ENCODE measurements around the gene PCSK4. TPM values are rescaled to one million over a fixed set of nuclear protein-coding genes. Genes with fewer than 3 reads are reported as not detected.

The PCSK4 gene
- total RNA-seq, 5 donors from 2014 or later (not counting 1 experiment from before 2014, with no cell fraction given): 5.2 to 9.8 (median 5.6) TPM

DNA sequence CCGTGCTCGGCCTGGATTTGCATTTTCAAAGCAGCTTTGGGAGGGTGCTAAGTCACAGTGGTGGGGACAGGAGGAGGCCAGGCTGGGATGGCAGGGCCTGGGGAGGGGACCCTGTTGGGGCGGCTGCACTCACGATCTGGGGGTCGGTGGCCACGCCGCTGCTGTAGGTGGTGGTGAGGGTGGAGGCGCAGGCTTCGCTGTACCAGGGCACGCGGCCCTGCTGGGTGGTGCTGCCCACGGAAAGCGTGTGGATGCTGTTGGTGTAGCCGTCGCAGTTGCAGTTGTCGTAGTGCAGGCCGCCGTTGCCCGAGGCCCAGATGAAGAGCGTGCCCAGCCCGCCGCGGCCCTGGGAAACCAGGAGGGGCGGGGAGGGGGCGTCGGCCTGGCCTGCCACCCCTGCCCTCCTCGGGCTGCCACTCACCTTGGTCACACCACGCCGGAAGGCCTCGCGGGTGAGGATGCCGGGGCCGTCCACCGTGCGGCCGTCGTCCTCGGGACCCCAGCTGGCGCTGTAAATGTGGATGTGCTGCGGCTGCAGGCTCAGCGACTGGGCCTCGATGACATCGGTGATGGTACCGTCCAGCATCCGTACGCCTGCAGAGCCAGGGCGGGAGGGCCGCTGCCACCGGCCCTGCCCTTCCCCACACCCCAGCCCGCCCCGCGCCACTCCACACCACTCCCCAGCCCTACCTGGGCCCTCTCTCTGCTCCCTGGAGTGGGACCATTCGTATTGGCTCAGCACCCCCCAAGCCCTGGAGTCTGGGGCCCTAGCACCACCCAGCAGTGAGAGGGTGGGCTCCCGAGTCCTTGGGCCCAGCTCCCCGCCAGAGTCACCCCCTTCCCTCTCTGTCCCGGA is 3.2 kb downstream of the PCSK4 start:
- CTCF ChIA-PET: no interaction called here
- H3K27me3 Mint-ChIP-seq: no peaks in the 10 kb centered on the region
- POLR2A ChIA-PET: no interaction called here

DNA sequence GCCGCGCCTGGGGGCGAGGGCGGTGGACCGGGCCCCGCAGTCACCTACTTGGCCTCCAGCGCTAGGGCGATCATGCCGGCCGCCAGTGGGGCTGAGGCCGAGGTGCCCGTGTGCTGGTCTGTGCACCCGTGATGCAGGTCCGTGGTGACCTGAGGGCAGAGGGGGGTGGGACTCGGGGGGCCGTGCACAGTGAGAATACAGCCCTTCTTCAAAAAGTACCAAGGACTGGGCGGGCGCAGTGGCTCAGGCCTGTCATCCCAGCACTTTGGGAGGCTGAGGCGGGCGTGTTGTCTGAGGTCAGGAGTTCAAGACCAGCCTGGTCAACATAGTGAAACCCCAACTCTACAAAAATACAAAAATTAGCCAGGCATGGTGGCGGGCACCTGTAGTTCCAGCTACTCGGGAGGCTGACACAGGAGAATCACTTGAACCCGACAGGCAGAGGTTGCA is 6.1 kb downstream of the PCSK4 start:
- no peak for DNase-seq
- H3K27ac Mint-ChIP-seq: no peak overlapping the region
- ATAC-seq (replicated peaks in 1 of 4): no peak
- POLR2A ChIA-PET: no interaction called here
- Histone ChIP-seq H3K36me3 (ENCODE audit: control insufficient read depth in 2 of 2, extremely low read depth in 1 of 2, insufficient read depth in 1 of 2, low read length in 1 of 2) (no peaks in the 10 kb centered on the region), H3K9me3 (no peaks in the 10 kb centered on the region), H3K4me1 (ENCODE audit: control insufficient read depth in 1 of 2, extremely low read depth in 1 of 2, insufficient read depth in 2 of 2, low read length in 2 of 2) (peaks cover 0 to 6% of the 10 kb centered on the region in 2 experiments), H3K27ac (ENCODE audit: low read length) (no peak overlapping the region), H3K4me3 (ENCODE audit: control insufficient read depth in 1 of 2, extremely low read depth in 1 of 2, low read length in 1 of 2) (no peak overlapping the region), H3K27me3 (replicated peaks in 1 of 2; ENCODE audit: control insufficient read depth in 2 of 2, extremely low read depth in 1 of 2, insufficient read depth in 2 of 2, low read length in 1 of 2) (no peaks in the 10 kb centered on the region)
- H3K4me1 Mint-ChIP-seq: peaks cover 4 to 6% (median 4%) of the 10 kb centered on the region in 3 donors
- CTCF ChIA-PET: no interaction called here
- WGBS (ENCODE audit: insufficient coverage): 93% methylated on average over 22 of the region's 23 CpGs
- no peaks in the 10 kb centered on the region for H3K27me3 Mint-ChIP-seq
- no peaks in the 10 kb centered on the region for H3K36me3 Mint-ChIP-seq
- H3K4me3 Mint-ChIP-seq: no peak overlapping the region
- H3K9me3 Mint-ChIP-seq: no peaks in the 10 kb centered on the region

More for the DNA sequence above, 3.2 kb downstream of the PCSK4 start:
- no peaks in the 10 kb centered on the region for H3K36me3 Mint-ChIP-seq
- no peak overlapping the region for H3K27ac Mint-ChIP-seq
- Histone ChIP-seq H3K27me3 (replicated peaks in 1 of 2; ENCODE audit: control insufficient read depth in 2 of 2, extremely low read depth in 1 of 2, insufficient read depth in 2 of 2, low read length in 1 of 2) (peaks cover 0 to 8% of the 10 kb centered on the region in 2 experiments), H3K9me3 (no peaks in the 10 kb centered on the region), H3K36me3 (ENCODE audit: control insufficient read depth in 2 of 2, extremely low read depth in 1 of 2, insufficient read depth in 1 of 2, low read length in 1 of 2) (no peaks in the 10 kb centered on the region), H3K27ac (ENCODE audit: low read length) (no peak overlapping the region), H3K4me3 (ENCODE audit: control insufficient read depth in 1 of 2, extremely low read depth in 1 of 2, low read length in 1 of 2) (no peak overlapping the region), H3K4me1 (ENCODE audit: control insufficient read depth in 1 of 2, extremely low read depth in 1 of 2, insufficient read depth in 2 of 2, low read length in 2 of 2) (peaks cover 0 to 22% of the 10 kb centered on the region in 2 experiments)
- H3K4me1 Mint-ChIP-seq: peaks cover 10 to 14% (median 11%) of the 10 kb centered on the region in 3 donors
- no peak for ATAC-seq (replicated peaks in 1 of 4)
- 96% methylated on average over 44 of the region's 56 CpGs for WGBS (ENCODE audit: insufficient coverage)
- no peak for DNase-seq
- H3K9me3 Mint-ChIP-seq: no peaks in the 10 kb centered on the region
- H3K4me3 Mint-ChIP-seq: no peak overlapping the region

DNA sequence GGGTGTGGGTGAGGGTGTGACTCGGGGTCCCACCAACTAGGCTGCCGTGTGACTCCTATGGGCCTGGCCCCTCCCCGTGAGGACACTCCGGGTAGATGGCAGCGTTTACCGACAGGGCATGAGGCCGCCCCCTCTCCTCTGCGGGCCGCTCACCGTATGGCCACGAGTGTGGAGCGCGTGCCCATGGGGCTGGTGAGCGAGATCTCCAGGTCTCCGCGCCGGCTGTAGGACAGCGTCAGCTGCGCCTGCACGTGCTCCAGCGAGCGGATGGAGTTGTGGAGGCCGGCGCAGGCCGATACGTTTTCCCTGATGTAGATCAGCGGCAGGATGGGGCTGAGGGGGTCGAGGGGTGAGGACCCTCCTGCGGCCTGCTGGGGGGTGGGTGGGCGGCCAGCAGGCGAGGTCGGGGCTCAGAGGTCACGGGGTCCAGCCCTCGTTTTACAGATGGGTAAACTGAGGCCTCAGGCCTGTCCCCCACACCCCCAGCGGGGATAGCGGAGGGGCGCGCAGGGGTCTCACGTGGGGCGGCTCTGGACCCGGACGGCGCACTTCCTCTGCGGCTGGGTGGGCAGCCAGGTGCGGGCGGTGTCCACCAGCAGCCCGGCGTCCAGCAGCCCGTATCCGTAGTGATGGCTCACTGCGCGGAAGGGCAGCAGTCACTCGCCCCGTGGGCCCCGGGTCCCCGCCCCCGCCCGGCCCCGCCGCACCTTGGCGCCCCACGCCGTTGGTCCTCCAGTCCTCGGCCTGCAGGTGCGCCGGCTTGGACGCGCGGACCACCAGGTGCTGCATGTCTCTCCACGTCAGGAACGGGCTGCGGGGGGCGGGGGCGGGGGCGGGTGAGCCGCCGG is 6.8 kb downstream of the PCSK4 start:
- no peak overlapping the region for H3K4me3 Mint-ChIP-seq
- DNase-seq (no peak), ATAC-seq (replicated peaks in 1 of 4) (no peak)
- peaks cover 4 to 8% (median 8%) of the 10 kb centered on the region in 3 donors for H3K4me1 Mint-ChIP-seq
- H3K4me1 ChIP-seq (ENCODE audit: control insufficient read depth in 1 of 2, extremely low read depth in 1 of 2, insufficient read depth in 2 of 2, low read length in 2 of 2): peaks cover 3 to 9% of the 10 kb centered on the region in 2 experiments
- H3K9me3 ChIP-seq: no peaks in the 10 kb centered on the region
- H3K27me3 ChIP-seq (replicated peaks in 1 of 2; ENCODE audit: control insufficient read depth in 2 of 2, extremely low read depth in 1 of 2, insufficient read depth in 2 of 2, low read length in 1 of 2): no peaks in the 10 kb centered on the region
- WGBS (ENCODE audit: insufficient coverage): 95% methylated on average over 65 of the region's 77 CpGs
- no peaks in the 10 kb centered on the region for H3K27me3 Mint-ChIP-seq
- POLR2A ChIA-PET: no interaction called here
- no peak overlapping the region for H3K4me3 ChIP-seq (ENCODE audit: control insufficient read depth in 1 of 2, extremely low read depth in 1 of 2, low read length in 1 of 2)
- CTCF ChIA-PET: no interaction called here
- no peaks in the 10 kb centered on the region for H3K9me3 Mint-ChIP-seq
- H3K36me3 Mint-ChIP-seq: no peaks in the 10 kb centered on the region
- no peak overlapping the region for H3K27ac ChIP-seq (ENCODE audit: low read length)
- no peaks in the 10 kb centered on the region for H3K36me3 ChIP-seq (ENCODE audit: control insufficient read depth in 2 of 2, extremely low read depth in 1 of 2, insufficient read depth in 1 of 2, low read length in 1 of 2)
- H3K27ac Mint-ChIP-seq: no peak overlapping the region

DNA sequence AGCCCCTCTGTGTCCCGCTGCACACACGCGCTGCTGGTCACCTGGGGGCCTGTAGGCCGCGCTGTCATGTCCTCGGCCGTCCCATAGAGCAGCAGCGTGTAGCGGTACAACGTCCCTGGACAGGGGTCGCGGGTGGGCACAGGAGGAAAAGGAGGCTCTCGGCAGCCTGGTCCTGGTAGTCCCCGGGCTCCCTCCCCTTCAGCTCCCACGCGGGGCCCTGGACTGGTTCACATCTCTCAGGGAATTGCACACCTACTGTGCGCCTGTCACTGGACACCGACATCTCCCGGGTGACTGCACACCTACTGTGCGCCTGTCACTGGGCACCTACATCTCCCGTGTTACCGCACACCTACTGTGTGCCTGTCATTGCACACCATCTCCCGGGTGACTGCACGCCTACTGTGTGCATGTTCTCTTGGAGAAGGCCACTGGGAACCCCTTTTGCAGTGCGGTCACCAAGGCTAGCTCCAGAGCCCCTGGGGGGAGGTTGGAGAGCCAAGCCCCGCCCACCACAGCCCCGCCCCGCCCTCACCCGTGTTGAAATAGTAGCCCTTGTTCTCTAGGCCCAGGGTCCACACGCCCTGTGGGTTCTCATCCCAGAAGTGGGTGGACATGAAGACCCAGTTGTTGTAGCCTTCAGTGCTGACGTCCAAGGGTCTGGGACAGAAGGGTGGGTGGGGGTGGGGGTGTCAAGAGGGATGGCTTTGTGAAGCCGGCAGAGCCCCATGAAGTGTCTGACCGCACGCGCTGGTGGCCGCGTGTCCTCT is 7.6 kb downstream of the PCSK4 start:
- Mint-ChIP-seq H3K4me3 (no peak overlapping the region), H3K9me3 (no peaks in the 10 kb centered on the region), H3K4me1 (peaks cover 5 to 16% (median 11%) of the 10 kb centered on the region in 3 donors), H3K27me3 (no peaks in the 10 kb centered on the region), H3K36me3 (no peaks in the 10 kb centered on the region), H3K27ac (no peak overlapping the region)
- ChIA-PET CTCF (no interaction called here), POLR2A (no interaction called here)
- H3K4me1 ChIP-seq (ENCODE audit: control insufficient read depth in 1 of 2, extremely low read depth in 1 of 2, insufficient read depth in 2 of 2, low read length in 2 of 2): peaks cover 4 to 18% of the 10 kb centered on the region in 2 experiments
- no peak overlapping the region for H3K4me3 ChIP-seq (ENCODE audit: control insufficient read depth in 1 of 2, extremely low read depth in 1 of 2, low read length in 1 of 2)
- no peaks in the 10 kb centered on the region for H3K36me3 ChIP-seq (ENCODE audit: control insufficient read depth in 2 of 2, extremely low read depth in 1 of 2, insufficient read depth in 1 of 2, low read length in 1 of 2)
- H3K27ac ChIP-seq (ENCODE audit: low read length): no peak overlapping the region
- ATAC-seq (replicated peaks in 1 of 4) (no peak), DNase-seq (no peak)
- H3K9me3 ChIP-seq: no peaks in the 10 kb centered on the region
- WGBS (ENCODE audit: insufficient coverage): 91% methylated on average over 28 of the region's 37 CpGs
- H3K27me3 ChIP-seq (replicated peaks in 1 of 2; ENCODE audit: control insufficient read depth in 2 of 2, extremely low read depth in 1 of 2, insufficient read depth in 2 of 2, low read length in 1 of 2): no peaks in the 10 kb centered on the region

DNA sequence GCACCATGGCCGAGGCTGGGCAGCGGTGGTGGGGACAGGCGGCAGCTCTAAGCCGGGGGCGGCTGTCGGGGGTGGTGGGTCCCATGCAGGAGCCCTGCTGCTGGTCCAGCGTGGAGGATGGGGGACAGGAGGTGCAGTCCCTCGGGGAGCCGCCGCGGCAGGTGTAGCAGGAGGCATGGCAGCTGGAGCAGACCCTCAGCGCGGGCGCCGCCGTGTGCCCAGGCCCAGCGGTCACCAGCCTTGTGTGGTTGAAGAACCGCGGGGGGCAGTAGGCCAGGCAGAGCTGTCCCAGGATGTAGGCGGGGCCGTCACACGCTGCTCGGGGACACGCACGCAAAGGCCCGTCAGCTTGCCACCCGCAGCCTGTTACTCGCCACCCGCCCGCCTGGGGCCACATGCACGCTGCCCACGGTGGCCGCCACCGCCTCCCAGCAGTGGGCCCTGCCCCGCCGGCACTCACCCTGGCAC is 8.2 kb downstream of the PCSK4 start:
- CTCF ChIA-PET: no interaction called here
- H3K36me3 ChIP-seq (ENCODE audit: control insufficient read depth in 2 of 2, extremely low read depth in 1 of 2, insufficient read depth in 1 of 2, low read length in 1 of 2): no peaks in the 10 kb centered on the region
- H3K27ac Mint-ChIP-seq: no peak overlapping the region
- peaks cover 4 to 23% of the 10 kb centered on the region in 2 experiments for H3K4me1 ChIP-seq (ENCODE audit: control insufficient read depth in 1 of 2, extremely low read depth in 1 of 2, insufficient read depth in 2 of 2, low read length in 2 of 2)
- no peak overlapping the region for H3K4me3 ChIP-seq (ENCODE audit: control insufficient read depth in 1 of 2, extremely low read depth in 1 of 2, low read length in 1 of 2)
- H3K4me1 Mint-ChIP-seq: peaks cover 10 to 20% (median 16%) of the 10 kb centered on the region in 3 donors
- POLR2A ChIA-PET: no interaction called here
- no peak for ATAC-seq (replicated peaks in 1 of 4)
- no peak overlapping the region for H3K27ac ChIP-seq (ENCODE audit: low read length)
- 92% methylated on average over 34 of the region's 36 CpGs for WGBS (ENCODE audit: insufficient coverage)
- no peaks in the 10 kb centered on the region for H3K9me3 ChIP-seq
- H3K36me3 Mint-ChIP-seq: no peaks in the 10 kb centered on the region
- no peak overlapping the region for H3K4me3 Mint-ChIP-seq
- no peaks in the 10 kb centered on the region for H3K27me3 ChIP-seq (replicated peaks in 1 of 2; ENCODE audit: control insufficient read depth in 2 of 2, extremely low read depth in 1 of 2, insufficient read depth in 2 of 2, low read length in 1 of 2)
- H3K27me3 Mint-ChIP-seq: no peaks in the 10 kb centered on the region
- no peaks in the 10 kb centered on the region for H3K9me3 Mint-ChIP-seq
- DNase-seq: no peak
